HepG2 (cell line): ENCODE data around the gene HRCT1. TPM values are rescaled to one million over a fixed set of nuclear protein-coding genes. Genes with fewer than 3 reads are reported as not detected.

Experiments used
- CCAR2 ChIP-seq: fragments of 200-400 bp; formaldehyde crosslinking; optimal IDR thresholded peaks from 2 replicates; pipeline ENCODE3; 2018; ENCODE audit warnings: low read depth, mild to moderate bottlenecking, low read length, moderate library complexity
- CTCF ChIP-seq: sonication (generic); formaldehyde crosslinking; IDR thresholded peaks from 2 replicates; pipeline ENCODE4 v1.5.0; 2020; ENCODE audit warnings: mild to moderate bottlenecking, missing genetic modification reagents, moderate library complexity
- FOSL2 ChIP-seq: sonication (generic); formaldehyde crosslinking; IDR thresholded peaks from 2 replicates; pipeline ENCODE4 v1.4.0; 2020; ENCODE audit warnings: missing genetic modification reagents
- GATAD1 ChIP-seq: IDR thresholded peaks from 2 replicates; pipeline ENCODE4 v1.6.1; 2016; ENCODE audit warnings: missing genetic modification reagents, missing compliant biosample characterization
- IKZF5 ChIP-seq: IDR thresholded peaks from 2 replicates; pipeline ENCODE4 v1.6.1; 2018; ENCODE audit warnings: missing genetic modification reagents, mild to moderate bottlenecking, missing compliant biosample characterization
- KAT8 ChIP-seq: IDR thresholded peaks from 2 replicates; pipeline ENCODE4 v1.6.1; 2016; ENCODE audit warnings: missing genetic modification reagents, missing compliant biosample characterization
- KDM3A ChIP-seq: IDR thresholded peaks from 2 replicates; pipeline ENCODE4 v1.6.1; 2018; ENCODE audit warnings: low read depth, missing compliant biosample characterization
- TBX3 ChIP-seq: fragments of 450-650 bp; IDR thresholded peaks from 2 replicates; pipeline ENCODE4 v1.6.1; 2017; ENCODE audit warnings: antibody characterized with exemption, mild to moderate bottlenecking, inconsistent platforms, borderline replicate concordance
- YEATS2 ChIP-seq: sonication (generic); formaldehyde crosslinking; IDR thresholded peaks from 2 replicates; pipeline ENCODE4 v1.4.0; 2020; ENCODE audit warnings: missing genetic modification reagents, borderline replicate concordance
- ZBTB26 ChIP-seq: IDR thresholded peaks from 2 replicates; pipeline ENCODE4 v1.6.1; 2016; ENCODE audit warnings: missing compliant biosample characterization, missing genetic modification reagents, borderline replicate concordance
- ZGPAT ChIP-seq: IDR thresholded peaks from 2 replicates; pipeline ENCODE4 v1.6.1; 2016; ENCODE audit warnings: mild to moderate bottlenecking
- ZKSCAN8 ChIP-seq: IDR thresholded peaks from 2 replicates; pipeline ENCODE4 v1.6.1; 2016; ENCODE audit warnings: borderline replicate concordance, missing genetic modification reagents, missing compliant biosample characterization
- ZMYM4 ChIP-seq: sonication (generic); formaldehyde crosslinking; IDR thresholded peaks from 2 replicates; pipeline ENCODE4 v1.8.1; 2023; ENCODE audit warnings: mild to moderate bottlenecking, missing genetic modification reagents
- ZNF124 ChIP-seq: sonication (generic); formaldehyde crosslinking; IDR thresholded peaks from 2 replicates; pipeline ENCODE4 v1.4.0; 2020; ENCODE audit warnings: missing genetic modification reagents
- ZNF331 ChIP-seq: sonication (generic); formaldehyde crosslinking; IDR thresholded peaks from 2 replicates; pipeline ENCODE4 v1.4.0; 2020; ENCODE audit warnings: missing genetic modification reagents
- ZNF496 ChIP-seq: sonication (generic); formaldehyde crosslinking; IDR thresholded peaks from 2 replicates; pipeline ENCODE4 v1.8.1; 2023; ENCODE audit warnings: mild to moderate bottlenecking, moderate library complexity, missing genetic modification reagents; ENCODE audit not compliant: insufficient replicate concordance
- ZNF574 ChIP-seq: sonication (generic); formaldehyde crosslinking; IDR thresholded peaks from 2 replicates; pipeline ENCODE4 v1.4.0; 2020; ENCODE audit warnings: missing genetic modification reagents
- ZNF576 ChIP-seq: sonication (generic); formaldehyde crosslinking; IDR thresholded peaks from 2 replicates; pipeline ENCODE4 v1.4.0; 2020; ENCODE audit warnings: mild to moderate bottlenecking, missing genetic modification reagents
- ZNF580 ChIP-seq: IDR thresholded peaks from 2 replicates; pipeline ENCODE4 v1.6.1; 2016; ENCODE audit warnings: low read depth, borderline replicate concordance
- polyA plus RNA-seq, 8 experiments: library from polyadenylated mRNA; depleted of rRNA in 3 of 8; stranded (reverse) in 7 of 8; unstranded in 1 of 8; fragments of >200 nt; fragmentation: Illumina TruSeq in 4 of 8; extraction: Trizol in 4 of 8; gene quantifications; 2 replicates each; pipeline versions ENCODE4 v1.2.1 to v1.2.3, GENCODE V29; 2011 to 2016; ENCODE audit warnings: low read depth in 4 of 8, missing spikeins in 1 of 8, mixed read lengths in 1 of 8; ENCODE audit not compliant: insufficient read depth in 1 of 8
- total RNA-seq, 5 experiments: library from RNA; depleted of rRNA; stranded (reverse); fragments of >200 nt; fragmentation: Illumina TruSeq; extraction: Trizol; gene quantifications; 2 replicates each; pipeline ENCODE4 v1.2.3, GENCODE V29; 2016; ENCODE audit warnings: low read depth in 1 of 5

HRCT1 gene
- total and polyA plus RNA-seq, 2 of the 13 experiments (the other 11 are each of a cell fraction or from before 2014, with no cell fraction given) = 0.13 TPM; not detected in 1

- peak; percentile 48; the same call in 1 of the 2 replicates for TF ChIP-seq ZGPAT (CRISPR knock-in tag)
- TF ChIP-seq ZKSCAN8 (CRISPR knock-in tag) = peak; percentile 23; the same call in 1 of the 2 replicates
- TF ChIP-seq KAT8 (CRISPR knock-in tag) = peak; percentile 93
- peak; percentile 85 for TF ChIP-seq ZMYM4
- TF ChIP-seq ZNF580 (CRISPR knock-in tag) = peak; percentile 42; the same call in 1 of the 2 replicates
- TF ChIP-seq FOSL2 (CRISPR knock-in tag) = 0 out of 2 replicates have a peak, but pooled peaks have one; percentile 10
- TF ChIP-seq ZNF496 = no peak
- TF ChIP-seq TBX3 = no peak
- peak; percentile 23; the same call in 1 of the 2 replicates for TF ChIP-seq IKZF5 (CRISPR knock-in tag)
- peak; percentile 46; the same call in 1 of the 2 replicates for TF ChIP-seq KDM3A (CRISPR knock-in tag)
- TF ChIP-seq ZBTB26 (CRISPR knock-in tag) = no peak
- no peak for TF ChIP-seq CCAR2
- TF ChIP-seq YEATS2 (CRISPR knock-in tag) = peak; percentile 63; the same call in 1 of the 2 replicates
- TF ChIP-seq ZNF124 (CRISPR knock-in tag) = 0 out of 2 replicates have a peak, but pooled peaks have one; percentile 55
- peak; percentile 84 for TF ChIP-seq CTCF
- peak; percentile 73 for TF ChIP-seq GATAD1 (CRISPR knock-in tag)
- TF ChIP-seq ZNF576 = no peak
- peak; percentile 98 for TF ChIP-seq ZNF574 (CRISPR knock-in tag)
- peak; percentile 33; the same call in 1 of the 2 replicates for TF ChIP-seq ZNF331
Observed at GRCh38 chr9:35945341-35946018, 39.5 kb downstream of the HRCT1 start (continued).
